HG03342 (cell line): ENCODE data around the gene PRRC2B.
A peak's percentile ranks its signal among the peaks of the same experiment; 100 is the strongest.

Source experiments
- ATAC-seq: cut with Tn5 transposase; IDR thresholded peaks from one replicate; pipeline ENCODE4 v1.9.1; 2021; ENCODE audit warnings: mild to moderate bottlenecking, moderate library complexity; ENCODE audit not compliant: unreplicated experiment

Gene PRRC2B

DNA sequence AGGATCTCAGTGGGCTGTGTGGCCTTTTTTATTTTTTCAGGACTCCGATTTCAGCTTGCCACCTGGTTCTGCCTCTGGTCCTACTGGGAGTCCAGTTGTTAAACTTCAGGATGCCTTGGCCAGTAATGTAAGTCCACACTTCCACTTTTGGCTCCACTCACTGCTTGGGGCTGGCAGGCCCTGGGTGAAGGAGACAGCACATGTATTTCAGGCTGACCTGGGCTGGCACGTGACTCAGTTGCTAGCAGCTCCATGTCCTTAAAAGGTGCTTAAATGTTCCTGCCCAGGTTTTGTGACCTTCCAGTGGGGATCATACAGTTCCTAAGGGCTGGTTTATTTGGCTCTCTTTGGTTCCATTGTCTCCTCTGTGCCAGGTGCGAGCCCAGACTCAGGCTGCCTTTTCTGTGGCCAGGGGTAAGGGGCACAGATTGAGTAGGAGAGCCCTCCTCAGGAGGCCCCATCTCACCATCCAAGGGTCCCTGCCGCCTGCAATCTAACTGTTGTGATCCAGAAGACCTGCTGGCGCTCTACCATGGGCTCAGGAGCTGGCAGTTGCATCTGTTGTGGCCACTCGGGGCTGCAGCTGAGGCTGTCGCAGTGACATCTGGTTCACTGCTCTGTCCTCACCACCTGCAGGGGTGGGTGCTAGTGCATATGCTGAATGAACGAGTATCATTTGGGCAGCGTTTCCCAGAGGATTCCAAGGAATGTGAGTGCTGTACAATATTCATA, 89.6 kb downstream of the PRRC2B start:
- ATAC-seq: no peak

DNA sequence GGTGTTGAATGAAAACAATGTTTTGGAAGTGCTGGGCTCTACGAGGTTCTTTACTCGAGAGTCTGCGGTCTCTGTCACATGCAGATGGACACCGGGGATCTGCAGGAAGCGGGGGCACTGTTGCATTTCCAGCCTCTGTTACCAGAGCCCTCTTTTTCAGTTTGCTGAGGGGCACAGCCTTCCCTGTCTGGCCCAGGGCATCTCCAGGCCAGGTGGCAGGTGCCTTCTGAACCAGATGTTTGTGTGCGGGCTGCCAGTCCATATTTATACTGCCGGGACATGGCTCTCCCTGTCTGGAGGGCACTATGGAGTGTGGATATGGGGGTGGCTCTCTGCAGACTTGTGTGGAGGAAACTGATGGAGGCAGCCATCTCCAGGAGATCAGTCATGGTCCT, 90.2 kb downstream of the PRRC2B start:
- no peak for ATAC-seq

DNA sequence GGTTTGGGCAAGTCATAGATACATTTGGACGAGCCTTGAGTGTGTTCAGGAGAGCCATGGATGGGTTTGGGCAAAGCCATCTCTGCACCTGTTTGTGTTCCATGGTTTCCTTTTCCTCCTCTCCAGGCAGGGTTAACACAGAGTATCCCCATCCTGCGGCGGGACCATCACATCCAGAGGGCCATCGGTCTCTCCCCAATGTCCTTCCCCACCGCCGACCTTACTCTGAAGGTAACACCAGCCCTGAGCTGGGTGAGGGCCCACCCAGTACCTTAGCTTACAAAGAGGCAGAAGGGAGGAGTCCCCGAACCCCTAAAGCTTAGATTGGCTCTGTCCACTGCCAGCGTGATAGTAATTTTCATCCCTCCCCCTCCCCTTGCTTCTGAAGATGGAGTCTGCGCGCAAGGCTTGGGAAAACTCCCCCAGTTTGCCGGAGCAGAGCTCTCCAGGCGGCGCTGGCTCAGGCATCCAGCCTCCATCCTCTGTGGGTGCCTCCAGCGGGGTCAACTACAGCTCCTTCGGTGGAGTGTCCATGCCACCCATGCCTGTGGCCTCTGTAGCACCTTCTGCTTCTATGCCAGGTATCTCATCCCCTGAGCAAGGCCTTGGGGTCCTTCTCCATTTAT, 90.8 kb downstream of the PRRC2B start:
- no peak for ATAC-seq

DNA sequence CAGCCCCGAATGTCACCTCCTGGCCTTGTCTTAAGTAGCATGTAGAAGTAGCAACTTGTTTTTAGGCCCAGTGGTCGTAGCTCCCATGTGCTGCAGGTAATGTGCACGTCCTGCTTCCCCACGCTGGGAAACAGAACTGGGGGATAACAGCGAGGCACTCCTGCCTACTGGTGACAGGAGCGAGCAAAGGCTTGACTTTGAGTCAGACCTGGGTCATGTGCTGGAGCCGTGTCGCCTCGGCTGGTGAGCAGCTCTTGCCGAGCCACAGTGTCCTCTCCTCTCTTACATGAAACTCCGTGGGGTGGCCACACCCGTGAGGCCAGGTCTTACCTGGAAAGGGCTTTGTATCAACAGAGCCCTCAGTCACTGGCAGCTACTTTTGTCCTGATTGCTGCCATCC, 91.3 kb downstream of the PRRC2B start:
- ATAC-seq: no peak

DNA sequence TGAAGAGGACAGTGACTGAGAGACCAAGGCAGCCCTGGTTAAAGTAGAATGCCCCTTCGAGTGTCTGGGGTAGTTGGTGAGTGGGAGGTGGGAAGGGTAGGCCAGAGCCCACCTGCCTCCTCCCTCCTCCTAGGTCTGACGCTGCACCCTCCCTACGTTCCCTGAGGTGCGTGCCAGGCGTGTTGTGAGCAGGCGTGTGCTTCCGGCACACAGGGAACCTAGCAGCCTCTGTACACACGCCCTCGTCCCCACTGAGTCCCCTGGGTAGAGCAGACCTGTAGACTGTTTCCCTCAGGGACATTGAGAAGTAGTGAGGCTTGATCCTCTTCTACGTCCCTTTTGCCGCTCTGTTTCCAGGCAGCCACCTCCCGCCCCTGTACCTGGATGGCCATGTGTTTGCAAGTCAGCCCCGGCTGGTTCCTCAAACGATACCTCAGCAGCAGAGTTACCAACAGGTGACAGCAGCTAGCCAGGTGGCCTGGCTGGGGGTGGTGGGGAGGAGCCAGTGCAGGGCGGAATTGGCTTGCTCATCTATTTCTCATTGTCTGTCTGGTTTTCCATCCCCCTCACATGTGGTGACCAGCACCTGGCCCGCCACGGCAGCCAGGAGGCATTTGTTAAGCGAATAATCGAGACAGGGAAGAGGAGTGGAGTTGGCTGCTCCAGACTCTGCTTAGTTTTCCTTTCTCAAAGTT, 92.0 kb downstream of the PRRC2B start:
- ATAC-seq: no peak

DNA sequence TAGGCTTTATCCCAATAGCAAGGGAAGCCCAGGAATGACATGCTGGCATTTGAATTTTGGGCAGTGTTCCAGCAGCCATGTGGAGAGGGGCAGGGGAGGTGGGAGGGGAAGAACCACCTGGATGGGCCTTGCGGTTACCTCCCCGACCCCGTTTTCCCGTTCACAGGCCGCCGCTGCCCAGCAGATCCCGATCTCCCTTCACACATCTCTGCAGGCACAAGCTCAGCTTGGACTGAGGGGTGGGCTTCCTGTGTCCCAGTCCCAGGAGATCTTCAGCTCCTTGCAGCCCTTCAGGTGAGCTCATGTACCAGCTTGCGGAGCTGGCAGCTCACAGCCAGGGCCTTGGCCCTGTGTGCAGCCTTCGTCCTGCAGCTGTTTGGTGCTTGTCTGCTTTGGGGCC, 93.1 kb downstream of the PRRC2B start:
- no peak for ATAC-seq

DNA sequence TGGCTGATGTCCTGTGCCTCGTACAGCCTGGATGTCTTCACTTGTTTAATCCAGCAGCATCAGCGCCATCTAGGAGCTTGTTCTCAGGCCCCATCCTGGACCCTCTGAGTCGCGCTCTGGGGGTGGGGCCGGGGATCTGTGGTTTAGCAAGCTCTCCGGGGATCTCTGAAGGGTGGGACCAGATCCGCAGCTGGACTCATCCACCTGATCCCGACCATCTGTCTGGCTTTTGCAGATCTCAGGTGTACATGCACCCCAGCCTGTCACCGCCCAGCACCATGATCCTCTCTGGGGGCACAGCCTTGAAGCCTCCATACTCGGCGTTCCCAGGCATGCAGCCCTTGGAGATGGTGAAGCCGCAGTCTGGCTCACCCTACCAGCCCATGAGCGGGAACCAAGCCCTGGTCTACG, 93.7 kb downstream of the PRRC2B start:
- no peak for ATAC-seq

DNA sequence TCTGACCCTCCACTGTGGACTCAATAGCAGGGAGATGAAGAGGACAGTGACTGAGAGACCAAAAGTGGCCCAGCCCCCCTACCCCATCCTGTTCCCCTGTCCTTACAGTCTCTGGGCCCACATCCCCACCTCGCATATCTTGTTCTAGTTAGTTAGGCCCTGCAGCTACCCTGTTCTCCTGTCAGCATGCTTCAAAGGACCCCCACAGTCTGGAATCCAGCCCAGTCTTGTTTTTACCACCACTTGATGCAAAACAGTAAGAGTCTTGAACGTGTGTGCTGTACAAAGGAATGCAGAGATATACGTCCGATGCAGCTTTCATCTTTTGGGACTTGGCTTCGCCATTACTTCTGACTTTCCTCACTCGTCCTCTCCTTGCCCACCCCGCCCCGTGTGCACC, 96.6 kb downstream of the PRRC2B start:
- no peak for ATAC-seq

DNA sequence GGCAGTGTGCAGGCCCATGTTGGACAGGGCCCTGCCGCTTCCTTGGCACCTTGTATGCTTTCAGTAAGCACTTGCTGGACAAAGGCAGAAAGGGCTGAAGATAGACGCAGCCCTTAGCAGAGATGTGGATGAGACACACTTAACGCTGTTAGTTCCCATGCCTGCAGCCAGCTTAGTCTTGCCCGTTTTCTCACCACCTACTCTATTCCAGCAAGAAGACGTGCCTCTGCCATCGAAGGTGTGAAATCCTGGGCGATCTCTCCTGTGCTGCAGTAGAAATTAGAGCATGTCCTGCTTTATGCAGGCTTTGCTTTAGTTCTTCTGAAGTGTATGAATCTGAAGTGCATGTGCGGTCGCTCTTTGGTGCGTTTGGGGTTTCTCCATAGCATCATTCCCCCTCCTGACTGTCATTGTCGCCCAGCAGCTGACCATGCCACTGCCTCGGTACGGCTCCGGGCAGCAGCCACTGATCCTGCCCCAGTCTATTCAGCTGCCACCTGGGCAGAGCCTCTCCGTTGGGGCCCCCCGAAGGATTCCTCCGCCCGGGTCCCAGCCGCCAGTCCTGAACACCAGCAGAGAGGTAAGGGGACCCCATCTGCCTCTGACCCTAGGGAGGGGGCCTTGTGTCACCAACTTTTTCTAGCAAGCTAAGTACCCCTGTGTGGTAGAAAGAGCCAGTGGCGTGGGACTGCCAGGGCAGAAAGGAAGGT, 97.3 kb downstream of the PRRC2B start:
- no peak for ATAC-seq

DNA sequence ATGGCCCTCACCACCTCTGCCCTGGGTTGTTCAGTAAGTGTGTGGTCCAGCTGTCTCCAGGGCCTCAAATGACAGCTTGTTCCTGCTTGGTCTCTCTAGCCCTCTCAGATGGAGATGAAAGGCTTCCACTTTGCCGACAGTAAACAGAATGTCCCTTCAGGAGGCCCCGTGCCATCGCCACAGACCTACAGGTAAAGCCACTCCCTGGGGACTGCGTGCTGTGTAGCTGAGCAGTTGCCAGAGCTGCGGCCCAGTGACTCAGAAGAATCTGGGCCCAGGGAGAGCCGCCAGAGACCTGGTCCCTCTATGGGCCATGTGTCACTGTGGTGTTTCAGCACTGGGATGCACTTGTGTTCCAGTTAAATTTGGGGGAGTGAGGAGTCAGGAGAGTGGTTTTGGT, 98.2 kb downstream of the PRRC2B start:
- no peak for ATAC-seq

DNA sequence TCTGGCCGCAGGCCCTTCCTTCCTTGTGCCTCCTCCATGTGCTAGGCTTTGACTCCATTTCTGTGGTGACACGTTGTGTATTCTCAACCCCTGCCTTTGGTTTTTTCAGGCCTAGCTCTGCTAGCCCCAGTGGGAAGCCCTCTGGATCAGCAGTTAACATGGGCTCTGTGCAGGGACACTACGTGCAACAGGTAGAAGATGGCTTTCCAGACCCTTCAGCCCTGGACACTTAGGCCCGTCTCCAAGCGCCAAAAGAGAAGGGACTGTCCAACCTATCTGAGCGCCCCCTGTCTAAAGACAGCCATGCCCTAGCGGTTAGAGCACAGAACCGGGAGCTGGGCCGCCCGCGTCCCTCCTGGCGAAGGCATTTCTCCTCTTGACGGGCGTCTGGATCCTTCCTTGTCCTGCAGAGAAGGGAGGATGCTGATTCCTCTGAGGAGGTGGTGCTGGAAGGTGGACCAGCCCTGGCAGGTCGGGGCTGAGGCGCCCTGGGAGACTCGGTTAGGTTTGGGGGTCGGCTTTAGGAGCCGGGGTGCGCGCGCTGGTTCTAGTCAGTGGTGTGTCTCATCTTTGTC, 100.5 kb downstream of the PRRC2B start:
- ATAC-seq: no peak

DNA sequence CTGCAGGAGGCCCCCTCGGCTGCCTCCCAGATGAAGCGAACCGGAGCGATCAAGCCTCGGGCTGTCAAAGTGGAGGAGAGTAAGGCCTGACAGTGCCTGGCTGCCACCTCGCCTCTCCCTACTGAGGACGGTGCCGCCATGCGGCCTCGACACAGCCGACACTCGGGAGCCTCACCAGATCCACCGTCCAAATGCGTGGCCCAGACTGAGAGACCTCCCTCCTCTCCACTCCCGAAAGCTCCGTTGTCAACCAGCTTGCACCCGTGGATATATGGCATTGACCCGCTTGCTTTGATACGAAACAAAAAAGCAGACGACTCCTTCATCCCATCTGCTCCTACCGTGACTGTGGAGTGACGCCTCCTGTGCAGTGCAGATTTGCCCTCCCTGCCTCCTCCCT, 101.9 kb downstream of the PRRC2B start:
- ATAC-seq: no peak

DNA sequence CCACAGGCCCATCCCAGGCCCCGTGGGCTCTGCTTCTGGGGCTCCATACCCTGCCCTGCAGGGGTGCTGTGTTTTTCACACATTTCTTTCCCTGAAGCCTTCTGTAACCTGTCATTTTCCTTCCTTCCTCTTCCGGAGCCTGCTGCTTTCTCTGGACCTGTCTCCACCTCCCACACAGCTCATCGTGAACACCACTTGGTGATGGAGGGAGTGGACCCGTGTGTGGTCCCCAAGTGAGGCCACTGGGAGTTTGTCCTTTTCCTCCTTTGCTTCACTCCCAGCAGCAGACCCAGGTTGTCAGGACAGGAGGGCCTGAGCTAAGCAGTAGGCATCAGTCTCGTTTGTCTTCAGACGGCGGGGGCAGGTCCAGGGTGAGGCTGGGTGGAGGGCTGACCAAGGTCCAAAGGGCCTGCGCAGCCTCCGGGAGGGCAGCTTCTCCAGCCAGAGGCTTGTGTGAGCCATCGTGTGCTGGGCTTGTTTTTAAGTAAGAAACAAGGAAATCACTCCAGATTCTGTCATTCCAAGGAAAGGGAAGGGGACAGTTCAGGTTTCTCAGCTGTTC, 103.0 kb downstream of the PRRC2B start:
- ATAC-seq: no peak

DNA sequence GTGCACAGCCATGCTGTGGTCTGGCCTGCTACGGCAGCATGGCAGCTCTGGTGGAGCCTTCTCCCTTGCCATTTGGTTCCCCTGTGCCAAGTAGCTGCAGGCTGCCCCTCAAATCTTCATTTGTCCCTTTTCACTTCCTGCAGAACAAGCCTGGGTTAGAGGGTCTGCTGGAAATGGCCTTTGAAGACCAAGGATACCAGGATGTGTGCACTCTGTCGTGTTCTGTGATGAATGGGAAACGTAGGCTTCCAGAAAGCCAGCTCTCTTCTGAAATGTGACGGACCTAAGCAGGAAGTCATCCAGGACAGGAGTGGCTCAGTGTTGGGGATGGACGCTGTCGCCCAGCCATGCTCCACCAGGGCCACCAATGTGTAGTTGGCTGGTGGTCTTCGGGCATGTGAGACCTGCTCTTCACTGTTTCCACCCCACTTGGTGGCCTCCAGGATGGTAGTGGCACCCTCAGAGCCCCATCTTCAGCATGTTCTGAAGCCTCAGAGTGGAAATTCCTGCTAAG, 105.4 kb downstream of the PRRC2B start:
- ATAC-seq: no peak

DNA sequence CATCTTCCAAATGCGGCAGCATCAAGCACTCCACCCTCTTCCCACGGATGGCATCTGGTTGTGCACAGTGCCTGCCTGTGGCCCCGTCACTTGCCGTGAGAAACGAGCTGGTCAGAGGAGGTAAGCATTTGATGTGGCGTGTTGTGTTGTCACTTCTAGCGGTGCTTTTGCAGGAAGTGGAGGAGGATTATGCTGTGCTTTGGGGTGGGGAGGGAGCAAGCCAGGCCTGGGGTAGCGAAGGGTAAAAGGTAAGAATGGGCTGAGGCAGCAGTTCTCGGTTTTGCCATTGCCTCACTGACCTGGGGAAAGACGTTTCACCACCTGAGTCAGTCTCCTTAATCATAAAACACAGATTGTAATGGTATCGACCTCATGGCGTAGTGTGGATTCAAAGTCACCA, 106.5 kb downstream of the PRRC2B start:
- ATAC-seq: no peak

DNA sequence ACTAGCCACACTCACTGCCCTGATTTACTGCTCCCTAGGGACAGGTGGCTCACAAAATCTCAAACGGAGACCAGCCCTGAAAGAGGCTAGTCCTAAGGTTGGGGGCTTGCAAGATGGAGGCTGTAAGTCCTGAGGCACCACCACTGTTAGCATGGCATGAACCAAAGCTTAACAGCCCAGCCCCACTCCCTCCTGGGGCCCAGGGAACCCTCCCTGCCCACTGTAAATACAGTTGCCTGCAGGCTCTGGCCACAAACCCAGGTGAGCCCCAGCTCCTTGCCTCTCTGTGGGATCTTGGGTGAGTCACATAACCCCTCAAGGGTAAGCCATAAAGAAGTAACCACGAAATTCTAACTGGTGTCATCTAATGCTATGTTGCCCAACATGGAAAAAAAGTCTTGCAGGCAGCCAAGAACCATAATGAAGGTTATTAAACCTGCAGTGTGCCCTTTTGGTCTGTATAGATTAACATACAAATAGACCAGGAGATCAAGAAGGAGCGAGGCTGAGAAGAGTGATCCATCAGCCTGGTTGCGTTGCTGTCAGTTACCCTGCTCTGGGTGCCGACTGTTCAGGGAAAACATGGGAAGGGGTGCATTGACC, 107.2 kb downstream of the PRRC2B start:
- no peak for ATAC-seq

DNA sequence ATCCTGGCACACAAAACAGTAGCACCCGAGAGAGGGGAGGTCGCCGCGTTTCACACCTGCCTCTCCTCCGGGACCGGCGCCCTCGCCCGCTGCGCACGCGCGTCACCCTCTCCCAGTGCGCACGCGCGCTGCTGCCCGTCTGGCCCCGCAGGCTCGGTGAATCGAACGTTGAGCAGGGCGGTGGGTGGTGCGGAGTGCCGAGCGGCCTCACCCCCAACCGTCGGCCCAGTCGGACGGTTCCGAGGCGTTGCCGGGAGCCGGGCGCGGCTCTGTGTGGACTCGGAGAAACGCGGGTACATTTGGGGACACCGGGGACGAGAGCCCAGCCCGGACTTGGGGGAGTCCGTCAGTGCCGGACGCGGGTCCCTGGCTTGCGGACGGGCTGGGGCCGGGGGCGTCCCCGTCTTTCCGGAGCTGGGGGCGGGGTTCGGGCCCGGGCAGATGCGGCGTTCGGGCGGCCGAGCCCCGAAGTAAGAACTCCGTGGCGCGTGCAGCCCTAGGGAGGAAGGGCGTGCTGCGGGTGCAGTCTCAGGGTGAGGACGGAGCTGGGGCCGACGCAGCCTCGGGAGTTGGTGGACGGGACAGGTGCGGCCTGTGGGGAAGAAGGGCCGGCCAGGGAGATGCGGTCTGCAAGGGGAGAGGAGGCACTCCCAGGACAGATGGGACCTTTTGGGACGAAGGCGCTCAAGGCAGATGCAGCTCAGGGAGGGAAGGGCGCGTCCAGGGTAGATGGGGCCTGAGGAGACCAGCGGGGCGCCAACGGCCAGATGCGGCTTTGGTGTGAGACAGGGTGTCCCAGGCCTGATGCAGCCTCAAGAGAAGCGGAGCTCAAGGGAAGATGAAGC, 109.1 kb downstream of the PRRC2B start, which contains the start of gene POMT1:
TSS of gene POMT1 (plus strand) at position 138 of the 845 bp plus-strand sequence. CDS start 1,301 bp downstream, outside the sequence.
- ATAC-seq: peak; percentile 66

DNA sequence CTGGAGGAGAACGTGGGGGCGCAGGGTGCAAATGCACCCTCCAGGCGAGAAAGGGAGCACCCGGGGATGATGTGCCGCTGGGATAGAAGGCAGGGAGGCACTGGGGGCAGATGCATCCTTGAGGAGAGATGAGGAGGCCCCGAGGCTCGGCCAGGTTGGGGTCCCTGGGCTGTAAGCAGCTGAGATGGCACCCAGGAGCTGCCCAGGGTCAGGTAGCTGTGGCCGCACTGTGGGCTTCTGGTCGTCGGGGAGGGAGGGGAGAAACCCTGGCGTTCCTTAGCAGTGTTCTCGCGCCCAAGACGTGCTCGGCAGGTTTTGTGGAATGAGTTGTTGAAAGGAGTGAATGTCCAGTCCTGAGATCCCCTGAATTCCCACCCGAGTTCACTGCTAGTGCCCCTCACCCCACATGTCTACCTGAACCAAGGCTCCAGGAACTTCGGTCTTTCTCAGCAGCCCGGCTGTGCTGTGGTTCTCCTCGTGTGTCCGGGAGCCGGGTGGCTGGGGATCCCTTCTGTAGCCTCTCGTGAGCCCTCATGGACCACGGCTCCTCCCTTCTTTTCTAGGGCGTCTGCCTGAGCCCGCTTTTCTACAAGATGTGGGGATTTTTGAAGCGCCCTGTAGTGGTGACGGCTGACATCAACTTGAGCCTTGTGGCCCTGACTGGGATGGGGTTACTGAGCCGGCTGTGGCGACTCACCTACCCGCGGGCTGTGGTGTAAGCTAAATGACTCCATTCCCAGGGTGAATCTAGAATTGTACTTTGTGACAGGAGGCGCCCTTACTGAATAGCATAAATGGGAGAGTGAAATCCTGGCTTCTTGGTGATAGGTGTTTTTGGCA, 110.0 kb downstream of the PRRC2B start:
- ATAC-seq: no peak
